Tongue (tissue), 2 donors: ENCODE results near the gene BCAR1. TPM values are rescaled to one million over a fixed set of nuclear protein-coding genes. Genes with fewer than 3 reads are reported as not detected.
"Not testable (repeated sequence)": the region's sequence is repeated elsewhere in the genome, so short reads cannot be mapped to it uniquely, and the experiment has no call there.

Source experiments
- DNase-seq: peaks from one replicate; pipeline ENCODE4 v3.0.0-alpha.2; 2015
- total RNA-seq: library from RNA; depleted of rRNA; stranded (reverse); fragments of >200 nt; gene quantifications from one replicate; pipeline ENCODE4 v1.2.3, GENCODE V29; 2014

BCAR1 gene
- total RNA-seq, 1 donor from 2014 or later = 54.8 TPM

DNA sequence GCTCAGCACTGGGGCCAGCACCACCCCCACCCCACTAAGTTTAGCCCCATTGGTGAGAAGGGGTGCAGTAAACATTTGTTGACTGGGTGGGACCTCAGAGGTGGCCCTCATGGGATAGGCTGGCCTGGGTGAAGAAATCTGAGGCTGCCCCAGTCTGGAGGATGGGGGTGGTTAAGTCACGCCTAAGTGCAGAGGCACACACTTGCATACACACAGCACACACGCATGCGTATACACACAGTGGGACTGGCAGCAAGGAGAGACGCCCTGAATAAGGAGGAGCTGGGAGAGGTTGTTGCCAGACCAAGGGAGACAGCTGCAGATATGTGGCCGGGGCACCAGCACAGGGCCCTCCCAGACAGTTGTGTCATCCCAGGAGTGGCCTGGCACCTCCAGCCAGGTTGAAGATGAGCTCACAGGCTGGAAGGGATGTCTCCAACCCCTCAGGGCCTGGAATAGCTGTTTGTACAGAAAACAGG is 3.0 kb upstream of the BCAR1 start:
- DNase-seq = peak; percentile 82

GRCh38 chr16:75252946-75253911 is 1.8 kb upstream of the BCAR1 start:
- DNase-seq = no peak

DNA sequence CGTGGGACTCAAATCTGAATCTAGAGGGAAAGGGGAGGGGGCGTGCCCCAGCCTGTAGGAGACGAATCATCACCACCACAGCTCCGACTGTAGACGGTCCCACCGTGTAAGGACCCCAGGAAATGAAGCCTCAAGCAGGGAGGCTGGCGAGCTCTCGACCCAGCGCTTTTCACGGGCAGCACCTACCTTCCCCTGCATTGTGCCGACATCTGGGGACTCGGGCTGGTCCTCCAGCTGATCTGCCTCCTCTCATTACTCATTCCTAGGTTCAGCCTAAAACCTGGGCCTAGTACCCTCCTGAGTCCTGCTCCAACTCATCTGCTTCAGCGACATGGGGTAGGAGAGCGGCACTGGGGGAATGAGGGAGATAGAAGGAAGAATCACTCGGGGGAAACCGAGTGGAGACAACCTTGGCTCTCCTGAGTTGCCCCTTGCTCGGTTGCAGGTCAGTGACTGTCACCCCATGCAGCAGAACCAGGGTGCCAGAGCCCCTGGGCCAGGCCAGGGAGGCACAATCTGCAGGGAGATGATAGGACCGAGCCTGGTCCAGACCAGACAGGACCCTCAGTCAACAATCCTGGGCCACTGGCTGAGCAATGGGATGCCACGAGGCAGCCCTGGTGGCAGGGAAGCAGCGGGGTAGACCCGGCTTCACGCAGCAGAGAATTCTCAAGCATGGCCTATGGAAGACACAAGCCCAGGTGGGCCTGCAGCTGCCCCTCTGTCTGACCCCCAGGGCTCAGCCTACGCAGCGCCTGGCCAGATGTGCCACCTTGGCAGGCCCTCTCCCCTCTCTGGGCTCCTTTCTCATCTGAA is 833 bp upstream of the BCAR1 start:
- DNase-seq = no peak

DNA sequence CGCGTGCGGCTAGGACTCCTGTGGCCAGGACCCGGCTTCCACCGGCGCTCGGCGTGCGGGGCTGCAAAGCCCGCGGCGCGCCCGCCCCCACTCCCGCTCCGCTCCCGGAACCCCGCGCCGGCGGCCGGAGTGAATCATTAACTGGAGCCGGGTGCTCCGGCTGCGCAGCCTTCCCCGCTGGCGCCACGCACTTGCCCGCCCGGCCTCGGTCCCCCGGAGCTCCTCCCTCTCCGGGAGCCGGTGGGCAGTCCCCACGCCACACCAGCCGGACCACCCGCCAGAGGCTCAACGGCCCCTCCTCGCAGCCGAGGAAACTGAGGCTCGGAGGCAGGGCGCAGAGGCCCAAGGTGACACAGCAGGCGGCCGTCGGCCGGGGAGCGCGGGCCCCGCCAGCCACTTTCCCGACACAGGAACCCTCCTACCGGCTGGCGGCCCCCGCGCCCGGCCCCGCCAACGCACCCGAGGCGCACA is 580 bp downstream of the BCAR1 start:
- no peak for DNase-seq

DNA sequence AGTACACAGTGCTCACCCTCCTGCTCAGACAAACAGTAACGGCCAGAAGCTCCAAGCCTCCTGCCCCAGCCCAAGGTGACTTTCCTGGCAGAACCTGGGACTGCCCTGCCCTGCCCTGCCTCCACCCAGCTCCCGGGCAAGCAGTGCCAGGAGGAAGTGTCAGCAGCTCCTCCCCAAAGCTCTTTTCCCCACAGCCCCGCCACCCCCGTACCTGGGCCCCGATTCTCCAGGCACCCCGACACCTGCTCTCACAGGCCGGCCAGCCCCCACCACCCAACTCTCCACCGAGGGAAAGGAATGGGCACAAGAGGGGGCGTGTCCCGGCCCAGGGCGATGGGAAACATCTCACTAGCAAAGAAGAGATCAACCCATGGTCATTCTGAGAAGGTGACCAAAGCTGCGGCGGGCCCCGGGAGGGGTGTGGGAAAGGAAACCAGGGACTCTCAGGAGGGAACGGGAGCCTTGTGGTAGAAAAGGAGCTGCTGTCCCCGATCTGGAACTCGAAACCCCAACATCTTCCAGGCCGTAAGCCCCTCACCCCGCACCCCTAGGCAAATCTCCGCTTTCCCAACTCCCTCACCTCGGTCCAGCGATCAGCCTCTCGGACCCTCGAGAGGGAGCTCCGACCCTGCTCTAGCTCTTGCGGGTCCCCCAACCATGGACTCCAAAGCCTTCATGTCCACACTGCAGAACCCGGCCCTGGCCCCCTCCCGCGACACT is 1.2 kb downstream of the BCAR1 start:
- no peak for DNase-seq

GRCh38 chr16:75249441-75249840 is 2.0 kb downstream of the BCAR1 start:
- no peak for DNase-seq

DNA sequence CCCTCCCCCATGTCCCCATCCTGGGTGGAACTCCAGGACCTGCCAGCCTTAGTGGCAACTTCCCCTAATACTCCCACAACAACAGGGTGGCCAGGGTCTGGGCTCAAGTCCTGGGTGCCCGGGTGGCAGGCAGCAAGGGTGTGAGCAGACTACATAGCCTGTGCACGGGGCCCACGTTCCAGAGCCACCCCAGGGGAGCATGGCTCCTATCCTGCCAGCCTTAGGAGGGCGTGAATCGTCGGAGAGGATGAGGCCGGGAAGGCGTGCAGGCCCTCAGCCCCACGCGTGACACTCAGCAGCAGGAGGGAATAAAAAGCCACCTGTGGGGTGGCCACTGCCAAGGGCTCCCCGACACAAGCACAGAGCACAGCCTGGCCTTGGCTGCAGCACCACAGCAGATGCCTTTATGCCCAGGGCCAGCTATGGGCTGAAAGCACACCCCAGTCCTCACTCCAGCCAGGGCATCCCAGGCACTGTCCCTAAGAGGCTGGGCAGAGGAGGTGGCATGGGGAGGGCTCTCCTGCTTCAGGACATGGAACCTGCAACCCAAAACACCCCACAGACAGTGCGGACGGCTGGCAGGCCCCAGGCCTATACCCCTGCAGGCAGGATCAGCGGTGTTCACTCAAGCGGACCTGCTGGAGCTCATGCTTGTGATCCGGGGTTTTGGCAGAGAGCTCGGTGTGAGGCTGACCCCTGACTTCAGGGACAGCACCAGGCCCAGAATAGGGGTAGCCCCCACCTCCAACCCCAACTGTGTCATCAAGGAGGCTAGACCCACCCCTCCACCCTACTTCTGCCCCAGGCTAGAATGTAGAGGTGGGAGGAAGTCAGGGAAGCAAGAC is 2.7 kb downstream of the BCAR1 start:
- DNase-seq = no peak

DNA sequence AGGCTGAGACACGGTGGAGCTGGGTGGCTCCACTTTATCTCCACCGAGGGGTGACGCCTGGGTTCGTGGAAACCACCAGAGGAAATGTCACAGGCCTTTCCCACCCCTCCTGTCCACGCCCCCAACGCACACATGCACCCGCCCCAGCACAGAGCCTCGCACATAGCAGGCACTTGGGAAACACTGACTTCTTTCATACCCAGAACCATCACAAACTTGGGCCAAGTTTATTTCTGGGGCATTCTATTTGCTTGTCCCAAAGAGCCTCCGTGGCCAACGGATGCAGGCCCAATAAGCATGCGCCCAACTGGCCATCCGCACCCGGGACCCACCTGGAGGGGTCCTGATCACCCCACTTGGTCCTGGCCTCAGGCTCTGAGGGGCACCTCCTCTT is 3.3 kb downstream of the BCAR1 start:
- no peak for DNase-seq

DNA sequence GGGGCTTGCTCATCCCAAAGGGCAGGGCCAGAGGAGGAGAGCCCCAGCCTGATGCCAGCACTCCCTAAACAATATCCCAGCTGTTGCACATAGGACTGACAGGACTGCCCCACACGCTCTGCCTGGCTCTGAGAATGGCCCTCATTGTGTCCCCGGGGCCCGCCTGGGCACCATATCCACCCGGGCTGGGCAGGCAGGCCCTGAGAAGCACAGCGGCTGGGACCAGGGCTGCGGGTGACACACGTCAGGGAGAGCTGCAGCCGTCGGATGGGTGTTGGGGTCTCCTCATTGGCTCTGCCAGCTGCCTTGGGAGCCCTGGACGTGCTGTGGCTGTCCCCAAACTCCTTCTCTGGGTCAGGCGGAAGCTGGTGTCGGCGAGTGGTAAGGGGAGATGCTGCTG is 4.2 kb downstream of the BCAR1 start:
- no peak for DNase-seq

DNA sequence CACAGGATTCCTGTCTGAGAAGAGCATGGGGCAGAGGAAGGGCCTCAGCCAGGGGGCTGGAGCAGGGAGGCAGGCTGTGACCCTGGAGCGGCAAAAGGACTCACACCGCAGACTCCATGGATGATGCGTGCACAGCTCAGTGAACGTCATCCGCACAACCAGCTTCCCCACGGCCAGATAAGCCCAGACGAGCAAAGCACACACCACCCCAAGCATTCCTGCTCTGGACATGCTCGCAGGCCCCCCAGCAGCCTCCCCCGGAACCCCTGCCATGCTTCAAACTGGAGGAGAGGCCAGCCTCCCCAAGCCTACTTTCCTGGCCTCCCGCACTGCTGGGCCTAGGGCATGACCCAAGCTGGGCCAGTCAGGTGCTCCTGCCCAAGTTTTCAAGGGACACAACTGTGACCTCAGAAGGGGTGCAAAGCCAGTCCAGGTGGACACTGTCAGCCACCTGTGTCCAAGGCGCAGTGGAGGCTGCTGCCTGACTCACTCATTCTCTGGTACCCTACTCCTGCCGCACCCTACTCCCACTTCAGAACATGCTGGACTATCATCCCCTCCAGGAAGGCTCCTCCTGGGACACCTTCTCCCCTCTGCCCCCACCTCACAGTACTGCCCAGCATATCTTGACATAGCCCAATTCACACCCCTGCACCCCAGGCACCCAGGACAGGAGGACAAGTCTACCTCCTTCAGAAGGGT is 4.8 kb downstream of the BCAR1 start:
- no peak for DNase-seq

DNA sequence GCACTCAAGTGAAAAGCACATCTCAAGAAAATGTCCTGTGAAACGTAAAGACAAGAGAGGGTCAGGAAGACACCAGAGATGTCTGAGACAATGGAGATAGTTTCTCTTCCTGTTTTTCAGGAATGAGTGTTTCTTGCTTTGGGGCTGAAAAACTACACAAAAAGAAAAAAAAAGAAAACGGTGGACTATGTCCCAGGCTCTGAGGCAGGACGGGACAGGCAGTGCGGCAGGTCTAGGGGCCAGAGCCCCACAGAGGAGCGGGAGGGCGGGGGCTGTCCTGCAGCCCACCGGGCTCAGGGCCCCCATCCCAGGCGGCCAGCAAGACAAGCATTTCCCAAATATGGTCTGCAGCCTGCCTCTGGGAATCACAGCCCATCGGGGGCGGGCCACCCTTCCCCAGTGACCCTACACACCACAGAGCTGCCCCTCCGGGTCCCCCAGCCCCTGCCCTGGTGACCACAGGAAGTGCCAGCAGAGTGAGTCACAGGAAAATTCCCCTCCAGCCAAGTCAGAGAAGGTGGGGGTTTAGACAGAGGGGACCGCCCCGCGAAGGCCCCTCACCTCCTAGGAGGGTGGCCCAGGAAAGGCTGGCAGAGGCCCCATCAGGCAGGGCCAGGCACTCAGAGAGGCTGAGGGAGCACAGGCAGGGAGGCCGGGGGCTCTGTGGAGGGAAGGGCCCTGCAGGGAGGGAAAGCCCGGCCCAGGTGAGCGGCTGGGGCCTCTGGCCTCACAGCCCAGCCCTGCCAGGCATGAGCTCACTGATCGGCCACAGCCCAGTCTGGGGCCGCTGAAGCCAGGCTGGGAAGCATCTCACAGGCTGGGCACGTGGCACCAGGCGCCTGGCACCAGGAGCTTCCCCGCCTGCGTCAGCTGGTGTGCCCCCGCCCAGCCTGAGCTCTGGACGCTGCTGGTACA is 6.3 kb downstream of the BCAR1 start:
- peak; percentile 96 for DNase-seq

- DNase-seq = no peak
Measured at GRCh38 chr16:75244225-75244809, 7.1 kb downstream of the BCAR1 start.

GRCh38 chr16:75243667-75244224 is 7.7 kb downstream of the BCAR1 start:
- no peak for DNase-seq

GRCh38 chr16:75242436-75243078 is 8.9 kb downstream of the BCAR1 start:
- DNase-seq = not testable (repeated sequence)

- no peak for DNase-seq
Measured at GRCh38 chr16:75241955-75242354, 9.5 kb downstream of the BCAR1 start.

- no peak for DNase-seq
Measured at GRCh38 chr16:75241412-75241811, 10.0 kb downstream of the BCAR1 start.

GRCh38 chr16:75240633-75241032 is 10.8 kb downstream of the BCAR1 start:
- DNase-seq = not testable (repeated sequence)

DNA sequence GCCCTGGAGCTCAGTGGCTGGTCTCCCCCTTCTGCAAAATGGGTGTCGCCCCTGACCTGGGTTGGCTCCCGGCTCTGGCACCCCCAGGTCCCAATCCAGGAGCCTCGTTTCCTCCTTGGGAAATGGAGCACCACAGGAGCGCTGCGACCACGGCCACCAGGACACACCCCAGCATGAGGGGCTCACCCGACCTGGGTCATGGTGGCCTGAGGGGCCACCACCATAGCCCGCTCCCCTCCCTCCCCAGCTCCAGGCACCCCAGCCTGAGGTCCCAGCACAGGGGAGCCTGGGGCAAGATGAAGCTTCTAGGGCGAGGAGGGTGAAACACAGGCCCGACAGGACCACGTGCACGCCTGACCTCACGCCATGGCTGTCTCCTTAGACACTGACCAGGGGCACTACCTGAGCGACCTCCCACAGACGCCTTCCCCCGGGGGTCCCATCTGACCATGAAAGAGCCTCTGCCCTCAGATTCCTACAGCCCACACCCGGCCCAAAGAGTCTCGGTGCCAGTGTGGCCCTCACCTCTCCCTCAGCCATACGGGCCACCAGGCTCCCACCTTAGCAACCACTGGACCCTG is 11.8 kb downstream of the BCAR1 start:
- no peak for DNase-seq
